ENCODE measurements around the gene FUBP3. TPM values are rescaled to one million over a fixed set of nuclear protein-coding genes. Genes with fewer than 3 reads are reported as not detected.

FUBP3 gene
- polyA plus RNA-seq, 3 donors = 9.5 to 17.3 (median 16.3) TPM

GRCh38 chr9:130659699-130660248 lies 80.4 kb downstream of the FUBP3 start:
- H3K9me3 ChIP-seq (replicated peaks in 1 of 2; ENCODE audit: control insufficient read depth in 1 of 2, insufficient read depth in 1 of 2, low read length in 2 of 2) = peaks cover 0 to 25% of the 10 kb centered on the region in 2 donors
- no peak overlapping the region for H2AFZ ChIP-seq (ENCODE audit: insufficient read depth, low read depth, low read length, poor library complexity, severe bottlenecking)
- peaks cover 3 to 5% of the 10 kb centered on the region in 2 donors for H3K4me1 ChIP-seq (ENCODE audit: control insufficient read depth in 1 of 2, insufficient read depth in 2 of 2, low read length in 2 of 2)
- 2% methylated on average over 45 of the region's 58 CpGs for WGBS (ENCODE audit: insufficient coverage)
- H3K27ac Mint-ChIP-seq = no peak overlapping the region
- peaks cover 3% of the 10 kb centered on the region for H3K4me1 Mint-ChIP-seq
- no peaks in the 10 kb centered on the region for H3K79me2 ChIP-seq (ENCODE audit: insufficient read depth, low read length)
- H3K27me3 ChIP-seq (ENCODE audit: control insufficient read depth in 2 of 2, insufficient read depth in 2 of 2, low read length in 2 of 2) = peaks cover 53 to 84% of the 10 kb centered on the region in 2 donors
- H3K27ac ChIP-seq (ENCODE audit: low read depth in 1 of 2, low read length in 2 of 2) = no peak overlapping the region
- no peaks in the 10 kb centered on the region for H3K36me3 ChIP-seq (replicated peaks in 1 of 2; ENCODE audit: control insufficient read depth in 1 of 2, insufficient read depth in 2 of 2, low read length in 2 of 2)
- no peak overlapping the region for H3K4me3 ChIP-seq (replicated peaks in 1 of 3; ENCODE audit: low read depth in 2 of 3, low read length in 3 of 3)
- H4K20me1 ChIP-seq (ENCODE audit: insufficient read depth, low read length) = no peaks in the 10 kb centered on the region
- DNase-seq = no peak
- H3K9me3 Mint-ChIP-seq = peaks cover 0 to 23% (median 7%) of the 10 kb centered on the region in 7 donors
- peaks cover 0 to 2% of the 10 kb centered on the region in 2 donors for H3K36me3 Mint-ChIP-seq
- H3K27me3 Mint-ChIP-seq (ENCODE audit: low read depth in 3 of 3) = peaks cover 79 to 99% (median 80%) of the 10 kb centered on the region in 3 donors
- no peak overlapping the region for H3K4me2 ChIP-seq (replicated peaks; ENCODE audit: extremely low read depth, low read length, poor library complexity, severe bottlenecking)
- intact Hi-C loops (cut with micrococcal nuclease) = no loop called here
- TF ChIP-seq CTCF (IDR thresholded peaks at IDR 0.05) = no peak
- H3K9ac ChIP-seq (ENCODE audit: insufficient read depth, low read length, poor library complexity, severe bottlenecking) = no peak overlapping the region
- peak overlapping the region in 1 of 2 donors; percentile 76 for H3K4me3 Mint-ChIP-seq

- TF ChIP-seq CTCF (IDR thresholded peaks at IDR 0.05) = no peak
- WGBS (ENCODE audit: insufficient coverage) = 4% methylated on average over 31 of the region's 33 CpGs
- H3K27me3 Mint-ChIP-seq (ENCODE audit: low read depth in 3 of 3) = peaks cover 81 to 98% (median 84%) of the 10 kb centered on the region in 3 donors
- no peak overlapping the region for H3K27ac ChIP-seq (ENCODE audit: low read depth in 1 of 2, low read length in 2 of 2)
- H3K4me3 Mint-ChIP-seq = peak overlapping the region in 1 of 2 donors; percentile 67
- H3K9me3 ChIP-seq (replicated peaks in 1 of 2; ENCODE audit: control insufficient read depth in 1 of 2, insufficient read depth in 1 of 2, low read length in 2 of 2) = peaks cover 0 to 25% of the 10 kb centered on the region in 2 donors
- peaks cover 4% of the 10 kb centered on the region for H3K4me1 Mint-ChIP-seq
- H3K79me2 ChIP-seq (ENCODE audit: insufficient read depth, low read length) = no peaks in the 10 kb centered on the region
- H3K4me1 ChIP-seq (ENCODE audit: control insufficient read depth in 1 of 2, insufficient read depth in 2 of 2, low read length in 2 of 2) = peaks cover 3 to 5% of the 10 kb centered on the region in 2 donors
- H3K27ac Mint-ChIP-seq = no peak overlapping the region
- no peak overlapping the region for H3K9ac ChIP-seq (ENCODE audit: insufficient read depth, low read length, poor library complexity, severe bottlenecking)
- no peak overlapping the region for H2AFZ ChIP-seq (ENCODE audit: insufficient read depth, low read depth, low read length, poor library complexity, severe bottlenecking)
- H3K9me3 Mint-ChIP-seq = peaks cover 0 to 24% (median 7%) of the 10 kb centered on the region in 7 donors
- H3K36me3 ChIP-seq (replicated peaks in 1 of 2; ENCODE audit: control insufficient read depth in 1 of 2, insufficient read depth in 2 of 2, low read length in 2 of 2) = no peaks in the 10 kb centered on the region
- DNase-seq = no peak
- peaks cover under 1 to 2% of the 10 kb centered on the region in 2 donors for H3K36me3 Mint-ChIP-seq
- peak overlapping the region; percentile 19 for H3K4me2 ChIP-seq (replicated peaks; ENCODE audit: extremely low read depth, low read length, poor library complexity, severe bottlenecking)
- no peak overlapping the region for H3K4me3 ChIP-seq (replicated peaks in 1 of 3; ENCODE audit: low read depth in 2 of 3, low read length in 3 of 3)
- intact Hi-C loops (cut with micrococcal nuclease) = no loop called here
- H3K27me3 ChIP-seq (ENCODE audit: control insufficient read depth in 2 of 2, insufficient read depth in 2 of 2, low read length in 2 of 2) = peaks cover 57 to 85% of the 10 kb centered on the region in 2 donors
- H4K20me1 ChIP-seq (ENCODE audit: insufficient read depth, low read length) = no peaks in the 10 kb centered on the region
These were observed 80.9 kb downstream of the FUBP3 start for GRCh38 chr9:130660326-130660682.
